GM19452 (cell line): Measurements from ENCODE around the gene TACR2.

Experiments
- ATAC-seq: cut with Tn5 transposase; IDR thresholded peaks from one replicate; pipeline ENCODE4 v1.9.1; 2021; ENCODE audit not compliant: unreplicated experiment

The TACR2 gene

DNA sequence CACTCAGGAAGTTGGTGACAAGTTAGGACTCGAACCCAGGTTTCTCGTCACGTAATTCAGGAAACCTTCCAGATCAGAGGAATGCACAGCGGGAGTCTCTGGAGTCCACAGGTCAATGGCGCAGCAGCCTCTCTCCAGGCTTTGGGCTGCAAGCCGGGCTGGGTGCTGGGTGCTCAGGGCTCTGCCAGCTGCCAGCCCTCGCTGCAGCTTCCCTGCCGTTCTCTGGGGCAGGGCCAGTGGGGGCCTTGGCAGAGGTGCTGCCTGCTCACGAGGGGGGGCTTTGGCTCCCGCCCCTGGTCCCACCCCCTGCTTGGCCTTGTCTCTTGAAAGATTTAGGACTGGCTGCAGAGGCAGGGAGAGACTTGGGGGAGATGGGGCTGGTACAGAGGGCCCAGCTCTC, at the start of gene TACR2:
TACR2 (minus strand) TSS at position 224 of the 400 bp plus-strand sequence. CDS start 595 bp downstream, outside the sequence.
- no peak for ATAC-seq

DNA sequence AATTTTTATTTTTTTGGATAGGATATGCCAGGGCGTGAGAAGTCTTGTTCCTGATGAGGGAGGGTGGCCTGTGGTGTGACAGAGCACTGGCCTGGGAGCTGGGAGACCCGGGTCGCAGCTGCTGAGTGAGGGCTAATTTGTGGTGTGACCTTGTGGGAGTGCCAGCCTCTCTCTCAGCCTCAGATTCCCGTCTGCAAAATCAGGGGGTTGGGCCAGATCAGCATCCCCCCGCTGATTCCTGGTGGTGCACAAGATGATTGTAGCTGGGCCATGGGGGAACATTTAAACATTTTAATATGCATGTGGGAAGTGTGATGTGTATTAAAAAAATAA, 49.4 kb upstream of the TACR2 start:
- ATAC-seq: no peak

GRCh38 chr10:69465457-69466157, 48.9 kb upstream of the TACR2 start:
- ATAC-seq: no peak

DNA sequence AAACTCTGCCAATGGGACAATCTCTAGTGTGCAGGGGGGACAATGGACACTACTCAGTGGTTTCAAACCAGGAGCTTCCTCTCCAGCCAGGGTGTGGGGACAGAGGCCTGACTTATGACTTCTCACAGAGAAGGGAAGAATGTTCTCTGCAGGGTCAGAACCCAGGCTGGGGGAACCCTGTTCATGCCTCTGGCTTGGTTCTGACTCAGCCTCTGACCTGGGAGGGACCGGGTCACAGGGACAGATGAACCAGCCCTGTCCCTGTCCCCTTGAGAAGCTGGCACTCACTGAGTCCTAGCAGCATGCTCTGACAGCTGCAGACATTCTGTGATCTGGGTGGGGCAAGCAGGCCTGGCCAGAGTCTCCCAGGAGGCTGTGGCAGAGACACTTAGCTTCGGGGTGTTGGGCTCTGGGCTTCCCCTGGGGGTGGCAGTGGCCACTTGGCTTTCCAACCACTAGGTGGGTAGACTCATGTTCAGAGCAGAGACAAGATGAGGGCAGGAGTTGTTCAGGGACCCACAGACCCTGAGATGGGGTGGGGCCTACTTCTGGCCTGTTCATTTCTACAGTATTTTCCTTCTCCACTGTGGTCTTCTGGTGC, 48.2 kb upstream of the TACR2 start:
- ATAC-seq: no peak

DNA sequence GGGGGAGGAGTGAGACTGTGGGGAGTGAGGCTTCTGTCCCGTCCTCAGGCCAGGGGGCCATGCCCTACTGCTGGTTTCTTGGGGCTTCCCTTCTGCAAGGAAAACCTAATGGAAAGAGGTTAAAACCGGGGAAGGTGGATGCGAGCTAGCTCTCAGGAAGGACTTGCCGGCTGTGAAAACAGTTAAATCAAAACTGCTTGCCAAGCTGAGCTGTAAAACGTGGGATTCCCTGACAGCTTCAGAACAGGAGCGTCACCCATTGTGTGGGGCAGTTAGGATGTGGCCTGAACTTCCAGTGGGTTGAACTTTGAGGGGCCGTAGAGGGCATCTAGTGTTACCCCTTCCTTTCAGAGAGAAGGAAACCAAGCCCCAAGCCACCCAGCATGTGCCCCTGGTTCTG, 47.7 kb upstream of the TACR2 start:
- ATAC-seq: no peak

- no peak for ATAC-seq
These were observed 47.2 kb upstream of the TACR2 start for GRCh38 chr10:69463886-69464285.

DNA sequence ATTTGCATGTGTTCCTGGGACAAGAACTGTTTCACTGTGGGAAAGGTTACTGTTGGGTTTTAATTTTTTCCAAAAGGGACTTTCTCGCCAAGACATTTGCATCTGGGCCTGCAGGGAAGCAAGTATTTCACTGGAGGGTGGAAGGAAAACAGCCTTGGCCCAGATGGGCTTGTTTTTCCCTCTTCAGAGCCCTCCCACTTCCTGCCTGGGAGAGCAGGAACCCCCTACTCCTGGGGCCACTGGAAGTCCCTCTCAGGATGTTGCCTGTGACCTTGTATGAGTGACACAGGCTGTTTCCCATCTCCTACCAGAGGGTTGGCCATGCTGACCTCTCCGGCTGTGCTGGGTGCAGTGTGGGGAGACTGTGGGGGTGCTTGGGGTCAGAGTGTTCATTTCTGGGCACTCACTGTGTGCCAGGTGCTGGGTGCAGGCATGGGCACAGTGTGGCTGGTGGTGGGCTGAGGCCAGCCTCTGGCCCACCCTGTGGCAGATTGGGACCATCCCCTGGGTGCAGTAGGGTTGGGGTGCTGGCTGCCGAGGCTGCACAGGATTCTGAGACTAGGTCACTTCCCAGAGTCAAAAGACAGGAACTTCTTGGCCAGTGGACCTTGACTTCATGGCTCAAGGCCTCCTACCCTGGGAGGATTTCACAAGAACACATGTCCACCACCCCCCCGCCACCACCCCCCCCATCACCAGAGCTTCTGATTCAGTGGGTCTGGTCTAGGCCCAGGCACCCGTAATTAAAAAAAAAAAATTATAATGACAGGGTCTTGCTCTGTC, 44.7 kb upstream of the TACR2 start:
- no peak for ATAC-seq

- ATAC-seq: no peak
These were observed 44.0 kb upstream of the TACR2 start for GRCh38 chr10:69460576-69461242.

GRCh38 chr10:69459893-69460575, 43.3 kb upstream of the TACR2 start:
- ATAC-seq: no peak

DNA sequence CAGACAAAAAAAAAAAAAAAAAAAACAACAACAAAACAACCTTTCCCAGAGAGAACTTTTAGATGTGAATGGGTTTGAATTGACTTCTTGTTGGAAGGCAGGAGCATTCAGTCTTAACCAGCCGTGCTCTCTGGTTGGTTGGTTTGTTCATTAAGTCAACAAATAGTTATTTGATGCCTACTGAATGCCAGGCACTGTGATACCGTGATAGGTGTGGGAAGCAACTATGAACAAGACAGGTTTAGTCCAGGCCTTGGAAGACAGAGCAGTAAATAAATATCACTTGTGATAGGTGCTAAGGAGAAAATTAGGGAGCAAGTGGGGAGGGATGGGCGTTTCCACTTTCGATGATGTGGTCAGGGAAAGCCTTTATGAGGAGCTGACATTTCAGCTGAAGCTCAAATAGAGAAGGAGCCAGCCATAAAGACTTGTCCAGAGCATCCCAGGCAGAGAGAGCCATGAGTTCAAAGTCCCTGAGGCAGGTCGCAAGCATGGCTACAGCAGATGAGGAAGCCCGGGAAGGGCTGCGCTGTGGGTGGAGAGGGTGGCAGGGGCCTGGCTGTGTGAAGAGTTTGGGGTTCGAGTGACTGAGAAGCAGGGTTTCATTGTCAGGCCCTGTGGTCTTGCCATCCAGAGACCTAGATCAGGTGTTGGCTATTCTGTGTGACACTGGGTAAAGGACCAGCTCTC, 42.5 kb upstream of the TACR2 start:
- no peak for ATAC-seq

- ATAC-seq: no peak
These were observed 41.8 kb upstream of the TACR2 start for GRCh38 chr10:69458430-69459100.

GRCh38 chr10:69457771-69458237, 41.1 kb upstream of the TACR2 start:
- ATAC-seq: no peak

DNA sequence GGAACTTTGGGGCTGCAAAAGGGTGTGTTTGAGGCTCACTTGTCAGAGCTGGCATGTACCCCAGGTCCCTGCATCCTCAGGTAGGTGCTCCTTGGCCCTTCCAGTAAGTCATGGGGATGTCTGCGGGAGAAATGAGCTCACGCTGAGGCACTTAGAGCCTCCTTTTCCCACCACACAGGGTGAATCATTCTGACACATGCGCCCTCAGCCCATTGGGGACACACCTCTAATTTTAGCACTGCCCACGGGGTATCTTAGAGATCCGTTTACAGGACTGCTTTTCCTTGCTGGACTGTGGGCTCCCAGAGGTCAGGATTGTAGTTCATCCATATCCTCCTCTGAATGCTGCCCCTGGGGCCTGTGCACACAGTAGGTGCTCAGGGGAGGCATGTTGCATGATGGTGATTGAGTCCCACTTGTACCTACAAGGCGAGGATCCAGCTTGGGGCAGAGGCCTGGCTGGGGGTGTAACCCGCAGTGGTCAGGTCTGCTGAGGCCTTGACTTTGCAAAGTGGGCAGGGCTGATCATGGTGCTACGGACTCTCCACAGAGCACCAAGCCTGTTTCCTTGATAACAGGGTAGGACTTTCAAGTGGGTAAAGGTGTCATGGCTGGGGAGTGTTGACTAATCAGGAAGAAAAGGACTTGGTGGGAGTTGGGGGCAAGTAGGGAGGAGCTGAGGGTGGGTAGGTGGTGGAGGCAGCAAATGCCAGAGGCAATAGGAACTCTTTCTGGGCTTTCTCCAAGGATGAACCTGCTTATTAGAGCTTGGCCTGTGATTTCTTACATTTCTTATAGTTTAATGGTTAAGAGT, 40.4 kb upstream of the TACR2 start:
- no peak for ATAC-seq

- no peak for ATAC-seq
These were observed 38.5 kb upstream of the TACR2 start for GRCh38 chr10:69455006-69455763.

DNA sequence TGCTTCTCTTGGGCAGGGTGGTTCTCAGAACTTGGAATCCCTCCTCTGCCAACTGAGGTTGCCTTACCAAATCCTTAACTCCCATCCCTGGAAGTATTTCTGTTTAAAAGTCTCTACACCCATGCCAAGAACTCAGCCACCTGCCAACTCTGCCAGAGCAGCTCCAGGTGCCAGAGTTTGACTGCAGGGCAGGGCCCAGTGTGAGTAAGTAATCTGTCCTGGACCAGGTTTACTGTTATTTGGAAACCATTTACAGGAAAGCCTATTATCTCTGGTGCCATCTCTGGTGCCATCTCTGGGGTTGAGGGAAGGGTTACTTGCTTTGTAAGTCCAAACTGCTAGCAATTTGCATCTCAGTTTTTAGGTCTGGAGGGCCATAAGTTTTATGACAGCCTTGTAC, 37.1 kb upstream of the TACR2 start:
- no peak for ATAC-seq

DNA sequence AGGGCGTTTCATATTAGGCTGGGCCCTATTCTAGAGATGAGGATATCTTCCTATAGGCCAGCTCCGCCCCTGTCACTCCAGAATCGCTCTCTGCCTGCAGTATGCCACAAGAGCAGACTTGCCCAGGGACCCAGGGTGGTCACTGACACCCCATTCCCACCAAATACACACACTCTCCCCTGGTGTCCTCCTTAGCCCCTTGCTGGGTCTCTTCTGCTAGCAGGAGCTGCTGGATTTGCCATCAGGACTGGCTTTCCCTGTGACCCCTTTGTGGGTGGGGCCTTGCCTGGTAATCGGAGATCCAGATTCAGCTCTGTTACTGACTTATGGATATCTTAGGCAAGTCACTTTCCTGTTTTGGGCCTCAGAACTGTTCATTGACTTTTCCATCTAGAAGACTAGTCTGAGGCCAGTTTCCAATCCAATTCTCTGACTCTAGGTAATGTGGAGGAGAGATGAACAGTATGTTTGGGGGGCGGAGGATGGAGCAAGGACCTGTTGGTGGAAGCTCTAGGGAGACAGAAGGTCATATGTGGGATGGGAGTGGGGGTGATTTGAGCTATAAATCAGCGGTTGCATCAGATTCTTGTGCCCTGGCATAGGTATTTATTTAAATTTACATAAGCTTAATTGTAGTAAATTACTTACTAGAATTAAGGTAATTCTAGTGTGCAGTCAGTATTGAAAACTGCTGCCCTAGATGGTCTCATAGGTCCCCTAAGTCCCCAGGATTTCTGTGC, 36.1 kb upstream of the TACR2 start:
- ATAC-seq: no peak

GRCh38 chr10:69451784-69452251, 35.1 kb upstream of the TACR2 start:
- no peak for ATAC-seq
